Spinal cord (tissue), 10 donors: ENCODE results near the gene NRXN2. TPM values are rescaled to one million over a fixed set of nuclear protein-coding genes. Genes with fewer than 3 reads are reported as not detected.
"Not testable (repeated sequence)": the region's sequence is repeated elsewhere in the genome, so short reads cannot be mapped to it uniquely, and the experiment has no call there.

Experiments used
- DNase-seq, 6 donors: peaks; one replicate each; pipeline versions ENCODE4 v3.0.0 to v3.0.0-alpha.2; 2013 to 2015; ENCODE audit warnings: low spot score in 6 of 6, low read depth in 4 of 6
- H3K27ac ChIP-seq: one replicate; pipeline ENCODE4 v1.5.1; 2013; ENCODE audit warnings: low read depth, low read length, control low read depth
- H3K27me3 ChIP-seq: one replicate; pipeline ENCODE4 v1.6.1; 2013; ENCODE audit warnings: low read length; ENCODE audit not compliant: control insufficient read depth, insufficient read depth
- H3K36me3 ChIP-seq: one replicate; pipeline ENCODE4 v1.6.1; 2013; ENCODE audit warnings: low read length; ENCODE audit not compliant: control insufficient read depth, insufficient read depth
- H3K4me1 ChIP-seq: one replicate; pipeline ENCODE4 v1.6.1; 2013; ENCODE audit warnings: low read length; ENCODE audit not compliant: control insufficient read depth, insufficient read depth
- H3K4me3 ChIP-seq: one replicate; pipeline ENCODE4 v1.5.1; 2013; ENCODE audit warnings: low read depth, low read length, control low read depth
- H3K9me3 ChIP-seq: one replicate; pipeline ENCODE4 v1.6.1; 2013; ENCODE audit warnings: low read length; ENCODE audit not compliant: control insufficient read depth, insufficient read depth
- WGBS: methylation state at CpG from one replicate; pipeline ENCODE4 v1.1.5; 2013; ENCODE audit warnings: missing lambda C conversion rate; ENCODE audit not compliant: insufficient coverage; 5-methylcytosine and 5-hydroxymethylcytosine counted together
- polyA plus RNA-seq, 2 donors: library from polyadenylated mRNA; unstranded; fragments of 120-200 nt; gene quantifications; one replicate each; pipeline ENCODE4 v1.2.1, GENCODE V29; 2013; ENCODE audit not compliant: insufficient read length in 2 of 2
- total RNA-seq, 2 donors: library from RNA; depleted of rRNA in 1 of 2; stranded (reverse); fragments of 120-200 nt in 1 of 2; fragments of >200 nt in 1 of 2; gene quantifications; one replicate each; pipeline versions ENCODE4 v1.2.3 to v1.2.4, GENCODE V29; 2013 to 2014
- donor health status: healthy.

NRXN2 gene
- total and polyA plus RNA-seq, 4 donors = 68.0 to 424 (median 280) TPM

GRCh38 chr11:64711138-64711955 lies 11.7 kb downstream of the NRXN2 start:
- Histone ChIP-seq H3K4me1 (peaks cover 57% of the 10 kb centered on the region), H3K27ac (no peak overlapping the region), H3K4me3 (peak overlapping the region; percentile 24), H3K36me3 (peaks cover 14% of the 10 kb centered on the region), H3K27me3 (peaks cover 15% of the 10 kb centered on the region), H3K9me3 (no peaks in the 10 kb centered on the region)
- peak in 2 of 6 donors; percentile 62 to 69 for DNase-seq
- WGBS = 25% methylated on average over 44 of the region's 46 CpGs

- Histone ChIP-seq H3K27me3 (peaks cover 15% of the 10 kb centered on the region), H3K36me3 (peaks cover 12% of the 10 kb centered on the region), H3K9me3 (no peaks in the 10 kb centered on the region), H3K4me1 (peaks cover 49% of the 10 kb centered on the region), H3K4me3 (peak overlapping the region; percentile 24), H3K27ac (no peak overlapping the region)
- no peak for DNase-seq
- WGBS = 44% methylated on average over 5 of the region's 13 CpGs
Observed at GRCh38 chr11:64710418-64711137, 12.4 kb downstream of the NRXN2 start.

GRCh38 chr11:64705501-64705900 lies 17.5 kb downstream of the NRXN2 start:
- H3K27ac ChIP-seq = no peak overlapping the region
- H3K36me3 ChIP-seq = no peaks in the 10 kb centered on the region
- no peaks in the 10 kb centered on the region for H3K9me3 ChIP-seq
- no peak overlapping the region for H3K4me3 ChIP-seq
- no peak for DNase-seq
- no peaks in the 10 kb centered on the region for H3K27me3 ChIP-seq
- peaks cover 8% of the 10 kb centered on the region for H3K4me1 ChIP-seq
- 9% methylated on average over 2 of the region's 2 CpGs for WGBS

- H3K27ac ChIP-seq = no peak overlapping the region
- no peak for DNase-seq
- no peaks in the 10 kb centered on the region for H3K27me3 ChIP-seq
- H3K4me1 ChIP-seq = no peaks in the 10 kb centered on the region
- 92% methylated on average over 2 of the region's 2 CpGs for WGBS
- no peaks in the 10 kb centered on the region for H3K9me3 ChIP-seq
- no peak overlapping the region for H3K4me3 ChIP-seq
- H3K36me3 ChIP-seq = no peaks in the 10 kb centered on the region
Observed at GRCh38 chr11:64703048-64703447, 19.9 kb downstream of the NRXN2 start.

- 94% methylated on average over 3 of the region's 29 CpGs for WGBS
- H3K9me3 ChIP-seq = not testable (repeated sequence)
Observed at GRCh38 chr11:64701956-64702355, 21.0 kb downstream of the NRXN2 start.

GRCh38 chr11:64698427-64698826 lies 24.6 kb downstream of the NRXN2 start:
- H3K4me1 ChIP-seq = peaks cover 39% of the 10 kb centered on the region
- H3K9me3 ChIP-seq = no peaks in the 10 kb centered on the region
- no peaks in the 10 kb centered on the region for H3K36me3 ChIP-seq
- WGBS = no CpG with 5 or more reads among the region's 1 CpG
- no peak for DNase-seq
- no peak overlapping the region for H3K27ac ChIP-seq
- no peak overlapping the region for H3K4me3 ChIP-seq
- no peaks in the 10 kb centered on the region for H3K27me3 ChIP-seq

More at GRCh38 chr11:64701956-64702355, 21.0 kb downstream of the NRXN2 start:
- not testable (repeated sequence) for DNase-seq, H3K27ac ChIP-seq, H3K4me3 ChIP-seq, H3K4me1 ChIP-seq, H3K36me3 ChIP-seq, H3K27me3 ChIP-seq

GRCh38 chr11:64697663-64698375 lies 25.2 kb downstream of the NRXN2 start:
- H3K27ac ChIP-seq = no peak overlapping the region
- no peaks in the 10 kb centered on the region for H3K36me3 ChIP-seq
- no peaks in the 10 kb centered on the region for H3K9me3 ChIP-seq
- WGBS = 85% methylated on average over 6 of the region's 7 CpGs
- peaks cover 45% of the 10 kb centered on the region for H3K4me1 ChIP-seq
- no peak overlapping the region for H3K4me3 ChIP-seq
- DNase-seq = no peak
- no peaks in the 10 kb centered on the region for H3K27me3 ChIP-seq

- H3K27me3 ChIP-seq = no peaks in the 10 kb centered on the region
- no peaks in the 10 kb centered on the region for H3K36me3 ChIP-seq
- no peak overlapping the region for H3K4me3 ChIP-seq
- H3K9me3 ChIP-seq = no peaks in the 10 kb centered on the region
- DNase-seq = no peak
- WGBS = 84% methylated on average over 7 of the region's 8 CpGs
- no peak overlapping the region for H3K27ac ChIP-seq
- peaks cover 48% of the 10 kb centered on the region for H3K4me1 ChIP-seq
Observed at GRCh38 chr11:64696045-64696444, 27.0 kb downstream of the NRXN2 start.

- Histone ChIP-seq H3K27me3 (no peaks in the 10 kb centered on the region), H3K4me1 (peaks cover 50% of the 10 kb centered on the region), H3K9me3 (no peaks in the 10 kb centered on the region), H3K27ac (peak overlapping the region; percentile 33), H3K36me3 (peaks cover 4% of the 10 kb centered on the region), H3K4me3 (no peak overlapping the region)
- 94% methylated on average over 5 of the region's 5 CpGs for WGBS
- DNase-seq = no peak
Observed at GRCh38 chr11:64695548-64695947, 27.4 kb downstream of the NRXN2 start.
